Brain microvascular endothelial cell (primary cell): ENCODE measurements around the gene HOXD13.

Experiments used
- DNase-seq: peaks from one replicate; pipeline ENCODE4 v3.0.0-alpha.2; 2020
- H3K27ac ChIP-seq: fragments of 250-450 bp; sonication (Bioruptor Pico); 2 replicates; pipeline ENCODE4 v1.5.1; 2020; ENCODE audit warnings: mild to moderate bottlenecking, moderate library complexity
- H3K27me3 ChIP-seq: fragments of 250-450 bp; sonication (Bioruptor Pico); replicated peaks from 2 replicates; pipeline ENCODE4 v1.5.1; 2020; ENCODE audit warnings: mild to moderate bottlenecking
- H3K36me3 ChIP-seq: fragments of 250-450 bp; sonication (Bioruptor Pico); replicated peaks from 2 replicates; pipeline ENCODE4 v1.5.1; 2020; ENCODE audit warnings: mild to moderate bottlenecking
- H3K4me3 ChIP-seq: 2 replicates; pipeline ENCODE4 v1.5.1; 2011; ENCODE audit warnings: low read depth, mild to moderate bottlenecking, control low read depth, low read length, moderate library complexity
- CTCF ChIP-seq: IDR thresholded peaks from 2 replicates; pipeline ENCODE4 v1.5.1; 2011; ENCODE audit warnings: low read depth, mild to moderate bottlenecking, moderate library complexity, low read length, control low read depth, inconsistent platforms; ENCODE audit errors: missing control alignments
- in situ Hi-C: cut with HindIII; loops from 2 replicates; pipeline ENCODE4 v1.10.0; 2017; ENCODE audit warnings: low sequenced_read_pairs, low pct_ligation_motif_present

Gene HOXD13

GRCh38 chr2:176114930-176115625 lies 22.6 kb downstream of the HOXD13 start:
- no peak for DNase-seq
- TF ChIP-seq CTCF = no peak
- in situ Hi-C loops = no loop called here
- H3K27me3 ChIP-seq = peaks cover 95% of the 10 kb centered on the region
- H3K36me3 ChIP-seq = no peaks in the 10 kb centered on the region
- H3K4me3 ChIP-seq = no peak overlapping the region
- no peak overlapping the region for H3K27ac ChIP-seq

- H3K27ac ChIP-seq = no peak within 1 kb of the TSS
- DNase-seq = no peak
- peaks cover 95% of the 10 kb centered on the region for H3K27me3 ChIP-seq
- no peak within 1 kb of the TSS for H3K4me3 ChIP-seq
- no peaks in the 10 kb centered on the region for H3K36me3 ChIP-seq
- in situ Hi-C loops = no loop called here
- no peak for TF ChIP-seq CTCF
These were observed 23.6 kb downstream of the HOXD13 start, which contains the start of gene HOXD10 for GRCh38 chr2:176115883-176116813. Gene HOXD10 (plus strand): TSS chr2:176116778. CDS start chr2:176116834, 56 bp downstream.

GRCh38 chr2:176117162-176117822 lies 24.8 kb downstream of the HOXD13 start:
- DNase-seq = no peak
- in situ Hi-C loops = no loop called here
- TF ChIP-seq CTCF = no peak
- Histone ChIP-seq H3K36me3 (no peaks in the 10 kb centered on the region), H3K27ac (no peak overlapping the region), H3K4me3 (no peak overlapping the region), H3K27me3 (peaks cover 97% of the 10 kb centered on the region)

GRCh38 chr2:176117823-176118371 lies 25.4 kb downstream of the HOXD13 start:
- Histone ChIP-seq H3K27ac (no peak overlapping the region), H3K27me3 (peaks cover 97% of the 10 kb centered on the region), H3K4me3 (no peak overlapping the region), H3K36me3 (no peaks in the 10 kb centered on the region)
- TF ChIP-seq CTCF = no peak
- no peak for DNase-seq
- in situ Hi-C loops = no loop called here

- no peak for DNase-seq
- H3K4me3 ChIP-seq = no peak overlapping the region
- no peaks in the 10 kb centered on the region for H3K36me3 ChIP-seq
- in situ Hi-C loops = no loop called here
- H3K27ac ChIP-seq = no peak overlapping the region
- H3K27me3 ChIP-seq = peaks cover 97% of the 10 kb centered on the region
- peak; percentile 41 for TF ChIP-seq CTCF
These were observed 26.2 kb downstream of the HOXD13 start for GRCh38 chr2:176118601-176119339.
